ENCODE measurements around the gene C19orf12. TPM values are rescaled to one million over a fixed set of nuclear protein-coding genes. Genes with fewer than 3 reads are reported as not detected.

Gene C19orf12
- total RNA-seq, 1 experiment from 2014 or later, result 17.5 TPM

DNA sequence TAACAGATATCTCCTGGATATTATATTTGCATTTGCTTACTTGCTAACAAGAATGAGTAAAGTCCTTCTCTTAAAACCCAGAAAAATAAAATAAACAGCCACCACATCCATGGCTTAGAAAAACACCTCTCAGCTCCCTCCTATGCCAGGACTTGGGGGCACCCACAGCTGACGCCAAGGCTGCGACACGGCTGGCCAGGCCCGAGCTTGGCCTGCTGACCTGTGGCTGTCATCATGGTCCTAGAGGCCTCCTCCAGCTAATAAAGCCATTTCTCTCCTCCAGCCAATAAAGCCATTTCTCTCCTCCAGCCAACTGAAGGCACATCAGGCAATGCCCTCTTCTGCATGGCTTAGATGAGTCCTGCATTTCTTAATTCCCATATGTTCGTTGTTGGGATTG, 20.9 kb downstream of the C19orf12 start:
- Histone ChIP-seq H3K14ac (ENCODE audit: insufficient read depth, low read length) (no peak overlapping the region), H4K20me1 (ENCODE audit: control insufficient read depth, insufficient read depth, insufficient read length) (no peaks in the 10 kb centered on the region), H4K5ac (ENCODE audit: insufficient read length, low read depth, low read length) (no peak overlapping the region), H3K4ac (ENCODE audit: low read depth, low read length) (no peak overlapping the region), H2AK5ac (ENCODE audit: insufficient read length, low read length) (no peak overlapping the region), H3T11ph (ENCODE audit: low read length) (no peak overlapping the region), H3K27me3 (ENCODE audit: insufficient read depth, low read length) (no peaks in the 10 kb centered on the region), H4K8ac (replicated peaks; ENCODE audit: insufficient read length, low read depth, low read length) (no peak overlapping the region), H3K9ac (ENCODE audit: extremely low read depth, insufficient read length, low read length) (no peak overlapping the region), H3K56ac (ENCODE audit: insufficient read length, low read depth, low read length) (no peak overlapping the region), H3K4me1 (ENCODE audit: insufficient read depth, low read length) (peaks cover 2% of the 10 kb centered on the region; the same call in 1 of the 2 replicates), H2BK15ac (ENCODE audit: low read depth, low read length) (no peak overlapping the region), H3K23ac (ENCODE audit: insufficient read length, low read depth, low read length) (no peak overlapping the region), H2BK5ac (ENCODE audit: insufficient read length, low read length) (no peak overlapping the region), H3K18ac (ENCODE audit: insufficient read length, low read depth, low read length) (no peak overlapping the region), H3K79me1 (ENCODE audit: insufficient read depth, low read depth, low read length, poor library complexity, severe bottlenecking) (no peaks in the 10 kb centered on the region), H3K23me2 (ENCODE audit: insufficient read length, low read depth, low read length, poor library complexity, severe bottlenecking) (no peaks in the 10 kb centered on the region), H3K79me2 (ENCODE audit: insufficient read depth, low read length) (no peaks in the 10 kb centered on the region), H2BK20ac (ENCODE audit: low read depth, low read length, poor library complexity, severe bottlenecking) (no peak overlapping the region), H3K27ac (ENCODE audit: insufficient read length, low read depth, low read length) (no peak overlapping the region), H3K4me2 (ENCODE audit: insufficient read depth, insufficient read length, low read length) (no peak overlapping the region), H2AFZ (ENCODE audit: low read length) (no peak overlapping the region), H3K9me3 (ENCODE audit: control insufficient read depth, low read depth, low read length) (no peaks in the 10 kb centered on the region), H2BK12ac (ENCODE audit: insufficient read length, low read depth, low read length) (no peak overlapping the region), H4K91ac (ENCODE audit: insufficient read length, low read depth, low read length) (no peak overlapping the region), H2BK120ac (ENCODE audit: low read depth, low read length, poor library complexity, severe bottlenecking) (no peak overlapping the region)
- no peak overlapping the region for H3K27ac Mint-ChIP-seq
- no peak overlapping the region for H3K4me3 Mint-ChIP-seq
- no CpG with 5 or more reads among the region's 5 CpGs for WGBS (ENCODE audit: extremely low coverage, insufficient read length, low lambda C conversion rate)
- H3K27me3 Mint-ChIP-seq (ENCODE audit: low read depth), result no peaks in the 10 kb centered on the region
- TF ChIP-seq CTCF (conservative IDR thresholded peaks at IDR 0.05), result no peak
- H3K9me3 Mint-ChIP-seq, result peaks cover 9 to 12% of the 10 kb centered on the region in 2 experiments; a peak in 4 of 5 replicates
- peaks cover 6 to 12% of the 10 kb centered on the region in 2 experiments for H3K4me1 Mint-ChIP-seq
- no peak for DNase-seq
- H3K36me3 Mint-ChIP-seq (ENCODE audit: insufficient read depth in 1 of 3, low read depth in 3 of 3), result peaks cover 0 to 4% (median 4%) of the 10 kb centered on the region in 3 experiments; a peak in 3 of 7 replicates
